ENCODE results near the gene GNAO1. TPM values are rescaled to one million over a fixed set of nuclear protein-coding genes. Genes with fewer than 3 reads are reported as not detected.

Gene GNAO1
- total RNA-seq, 1 donor: not detected

- Histone ChIP-seq H3K79me2 (ENCODE audit: insufficient read depth, low read length) (no peaks in the 10 kb centered on the region), H3K4me2 (ENCODE audit: insufficient read depth, low read length) (no peak overlapping the region), H4K20me1 (ENCODE audit: insufficient read depth, low read length) (no peaks in the 10 kb centered on the region), H3K4me1 (ENCODE audit: insufficient read depth, low read length) (no peaks in the 10 kb centered on the region), H3K27ac (ENCODE audit: low read depth, low read length) (no peak overlapping the region), H3K4me3 (ENCODE audit: insufficient read depth, low read length) (no peak overlapping the region), H3K27me3 (ENCODE audit: insufficient read depth, low read length) (no peaks in the 10 kb centered on the region), H3K9me3 (ENCODE audit: low read depth, low read length) (no peaks in the 10 kb centered on the region), H2AFZ (ENCODE audit: low read length) (no peak overlapping the region), H3K36me3 (ENCODE audit: insufficient read depth, low read length) (no peaks in the 10 kb centered on the region)
- TF ChIP-seq CTCF (IDR thresholded peaks at IDR 0.05; ENCODE audit: extremely low read depth, low read depth, low read length): no peak
- DNase-seq (ENCODE audit: insufficient read length, low spot score, missing footprints): no peak
Observed at GRCh38 chr16:56278196-56278855, 87.0 kb downstream of the GNAO1 start.

- no peaks in the 10 kb centered on the region for H3K27me3 ChIP-seq (ENCODE audit: insufficient read depth, low read length)
- H3K4me3 ChIP-seq (ENCODE audit: insufficient read depth, low read length): no peak overlapping the region
- H3K79me2 ChIP-seq (ENCODE audit: insufficient read depth, low read length): no peaks in the 10 kb centered on the region
- no peaks in the 10 kb centered on the region for H4K20me1 ChIP-seq (ENCODE audit: insufficient read depth, low read length)
- H3K9me3 ChIP-seq (ENCODE audit: low read depth, low read length): no peaks in the 10 kb centered on the region
- H2AFZ ChIP-seq (ENCODE audit: low read length): no peak overlapping the region
- no peak for DNase-seq (ENCODE audit: insufficient read length, low spot score, missing footprints)
- no peaks in the 10 kb centered on the region for H3K36me3 ChIP-seq (ENCODE audit: insufficient read depth, low read length)
- TF ChIP-seq CTCF (IDR thresholded peaks at IDR 0.05; ENCODE audit: extremely low read depth, low read depth, low read length): no peak
- H3K27ac ChIP-seq (ENCODE audit: low read depth, low read length): no peak overlapping the region
- H3K4me2 ChIP-seq (ENCODE audit: insufficient read depth, low read length): no peak overlapping the region
- no peaks in the 10 kb centered on the region for H3K4me1 ChIP-seq (ENCODE audit: insufficient read depth, low read length)
Observed at GRCh38 chr16:56279132-56279531, 87.8 kb downstream of the GNAO1 start.

- H2AFZ ChIP-seq (ENCODE audit: low read length): no peak overlapping the region
- no peak overlapping the region for H3K27ac ChIP-seq (ENCODE audit: low read depth, low read length)
- no peaks in the 10 kb centered on the region for H3K4me1 ChIP-seq (ENCODE audit: insufficient read depth, low read length)
- TF ChIP-seq CTCF (IDR thresholded peaks at IDR 0.05; ENCODE audit: extremely low read depth, low read depth, low read length): no peak
- no peaks in the 10 kb centered on the region for H4K20me1 ChIP-seq (ENCODE audit: insufficient read depth, low read length)
- no peak overlapping the region for H3K4me2 ChIP-seq (ENCODE audit: insufficient read depth, low read length)
- DNase-seq (ENCODE audit: insufficient read length, low spot score, missing footprints): no peak
- H3K27me3 ChIP-seq (ENCODE audit: insufficient read depth, low read length): no peaks in the 10 kb centered on the region
- H3K79me2 ChIP-seq (ENCODE audit: insufficient read depth, low read length): no peaks in the 10 kb centered on the region
- H3K9me3 ChIP-seq (ENCODE audit: low read depth, low read length): no peaks in the 10 kb centered on the region
- H3K4me3 ChIP-seq (ENCODE audit: insufficient read depth, low read length): no peak overlapping the region
- no peaks in the 10 kb centered on the region for H3K36me3 ChIP-seq (ENCODE audit: insufficient read depth, low read length)
Observed at GRCh38 chr16:56279914-56280313, 88.6 kb downstream of the GNAO1 start.

GRCh38 chr16:56281249-56281805 is 90.0 kb downstream of the GNAO1 start:
- Histone ChIP-seq H3K4me1 (ENCODE audit: insufficient read depth, low read length) (no peaks in the 10 kb centered on the region), H3K27ac (ENCODE audit: low read depth, low read length) (no peak overlapping the region), H4K20me1 (ENCODE audit: insufficient read depth, low read length) (no peaks in the 10 kb centered on the region), H3K36me3 (ENCODE audit: insufficient read depth, low read length) (no peaks in the 10 kb centered on the region), H3K27me3 (ENCODE audit: insufficient read depth, low read length) (no peaks in the 10 kb centered on the region), H3K4me2 (ENCODE audit: insufficient read depth, low read length) (no peak overlapping the region), H3K4me3 (ENCODE audit: insufficient read depth, low read length) (no peak overlapping the region), H2AFZ (ENCODE audit: low read length) (no peak overlapping the region), H3K79me2 (ENCODE audit: insufficient read depth, low read length) (no peaks in the 10 kb centered on the region), H3K9me3 (ENCODE audit: low read depth, low read length) (no peaks in the 10 kb centered on the region)
- TF ChIP-seq CTCF (IDR thresholded peaks at IDR 0.05; ENCODE audit: extremely low read depth, low read depth, low read length): peak; percentile 48
- no peak for DNase-seq (ENCODE audit: insufficient read length, low spot score, missing footprints)

Data from osteoblast (primary cell).